HG02763 (cell line): Measurements from ENCODE around the gene HMGCR.

ENCODE experiments used
- ATAC-seq: cut with Tn5 transposase; IDR thresholded peaks from one replicate; pipeline ENCODE4 v1.9.1; 2021; ENCODE audit warnings: mild to moderate bottlenecking, moderate library complexity; ENCODE audit not compliant: unreplicated experiment

The HMGCR gene

DNA sequence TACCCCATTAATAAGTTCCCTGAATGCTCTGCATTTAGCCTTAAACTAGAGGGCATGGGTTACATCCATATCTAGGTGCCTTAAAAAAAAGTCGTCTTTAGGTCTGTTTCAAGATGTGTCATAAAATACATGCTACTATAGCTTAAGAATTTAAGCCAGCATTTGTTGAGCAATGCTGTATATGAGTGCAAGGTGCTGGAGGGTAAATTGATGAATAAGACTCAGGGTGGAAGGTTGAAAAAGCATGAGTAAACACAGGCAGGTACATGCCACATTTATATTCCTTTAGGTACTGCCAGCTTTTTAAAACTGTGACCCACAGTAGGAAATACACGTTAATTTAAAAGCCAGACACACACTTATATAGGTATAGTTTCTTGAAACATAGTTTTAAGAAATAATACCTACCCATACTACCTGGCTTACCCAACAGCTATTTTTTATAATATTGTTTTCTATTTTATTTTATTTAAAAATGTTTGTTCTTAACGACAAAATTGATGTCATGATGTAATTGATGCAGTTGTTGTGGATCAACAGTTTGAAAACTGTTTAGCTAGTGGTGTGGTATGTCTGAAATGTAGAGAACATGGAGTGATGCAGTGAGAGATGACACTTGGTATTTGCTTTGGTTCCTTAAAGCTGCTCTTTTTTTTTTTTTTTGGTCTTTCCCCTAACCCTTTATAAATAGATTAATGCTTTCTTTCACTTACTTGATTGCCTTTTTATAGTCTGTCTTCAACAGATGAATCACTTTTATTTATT, 3.9 kb downstream of the HMGCR start:
- no peak for ATAC-seq

DNA sequence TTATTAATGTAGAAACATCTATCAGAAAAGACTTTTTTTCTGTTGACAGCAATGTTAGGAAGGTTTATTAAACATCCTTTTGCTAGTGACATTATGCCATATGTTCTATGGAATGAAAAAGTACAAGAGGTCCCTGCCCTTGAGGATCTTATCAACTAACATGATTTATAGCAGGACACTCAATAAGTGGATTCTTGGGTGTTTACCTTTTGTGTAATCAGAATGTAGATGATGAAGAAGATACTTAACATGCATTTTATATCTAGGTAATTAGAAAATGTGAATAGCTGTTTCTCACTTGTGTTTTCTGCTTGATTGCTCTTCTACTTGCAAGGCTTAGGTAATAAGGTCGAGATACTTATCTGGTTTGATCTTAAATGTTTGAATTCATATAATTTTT, 4.9 kb downstream of the HMGCR start:
- ATAC-seq, result no peak

DNA sequence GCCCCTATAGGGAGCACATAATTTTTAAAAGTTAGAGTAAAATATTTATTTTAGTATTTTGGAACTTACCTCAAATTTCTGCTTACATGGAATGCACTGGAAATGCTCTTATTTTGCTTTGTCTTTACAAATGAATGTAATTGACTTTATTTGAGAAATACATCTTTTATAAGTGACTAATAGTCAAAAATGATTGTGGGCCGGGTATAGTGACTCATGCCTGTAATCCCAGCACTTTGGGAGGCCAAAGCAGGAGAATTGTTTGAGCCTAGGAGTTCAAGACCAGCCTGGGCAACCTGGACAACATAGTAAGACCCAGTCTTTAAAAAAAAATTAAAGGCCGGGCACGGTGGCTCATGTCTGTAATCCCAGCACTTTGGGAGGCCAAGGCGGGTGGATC, 5.8 kb downstream of the HMGCR start:
- no peak for ATAC-seq

DNA sequence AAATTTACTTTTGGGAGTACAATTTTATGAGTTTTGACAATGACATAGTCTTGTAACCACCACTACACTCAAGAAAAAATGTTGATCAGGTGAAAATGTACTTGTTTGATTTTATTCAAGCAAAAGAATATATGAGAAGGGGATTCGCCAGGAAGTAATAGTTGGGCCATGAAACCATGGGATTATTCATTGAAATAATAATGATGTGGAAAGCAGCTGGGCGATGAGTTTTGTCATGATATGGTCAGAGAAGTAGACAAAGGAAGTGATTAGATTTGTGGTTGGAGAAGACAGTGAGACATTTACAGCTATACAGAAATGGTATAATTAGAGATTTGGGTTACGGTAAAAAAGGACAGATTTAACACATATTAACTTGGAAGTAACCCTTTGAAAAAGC, 11.2 kb downstream of the HMGCR start:
- no peak for ATAC-seq

DNA sequence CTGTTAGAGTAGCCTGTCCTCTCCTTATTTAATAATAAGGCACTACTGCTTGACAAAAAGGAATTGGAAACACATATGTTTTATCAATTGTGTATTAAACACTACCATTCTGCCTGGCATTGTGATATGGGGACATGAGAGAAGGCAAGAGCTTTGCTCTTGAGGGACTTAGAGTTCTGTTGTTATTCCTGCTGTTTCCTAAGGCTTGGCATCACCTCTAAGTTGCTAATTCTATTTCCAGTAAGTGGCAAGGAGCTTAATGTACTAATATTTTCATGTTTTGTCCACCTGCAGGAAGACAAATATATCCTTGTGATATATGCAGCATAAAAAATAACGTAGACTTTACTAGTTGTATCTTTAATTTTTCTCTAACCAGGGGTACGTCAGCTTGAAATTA, 12.6 kb downstream of the HMGCR start:
- ATAC-seq, result no peak

DNA sequence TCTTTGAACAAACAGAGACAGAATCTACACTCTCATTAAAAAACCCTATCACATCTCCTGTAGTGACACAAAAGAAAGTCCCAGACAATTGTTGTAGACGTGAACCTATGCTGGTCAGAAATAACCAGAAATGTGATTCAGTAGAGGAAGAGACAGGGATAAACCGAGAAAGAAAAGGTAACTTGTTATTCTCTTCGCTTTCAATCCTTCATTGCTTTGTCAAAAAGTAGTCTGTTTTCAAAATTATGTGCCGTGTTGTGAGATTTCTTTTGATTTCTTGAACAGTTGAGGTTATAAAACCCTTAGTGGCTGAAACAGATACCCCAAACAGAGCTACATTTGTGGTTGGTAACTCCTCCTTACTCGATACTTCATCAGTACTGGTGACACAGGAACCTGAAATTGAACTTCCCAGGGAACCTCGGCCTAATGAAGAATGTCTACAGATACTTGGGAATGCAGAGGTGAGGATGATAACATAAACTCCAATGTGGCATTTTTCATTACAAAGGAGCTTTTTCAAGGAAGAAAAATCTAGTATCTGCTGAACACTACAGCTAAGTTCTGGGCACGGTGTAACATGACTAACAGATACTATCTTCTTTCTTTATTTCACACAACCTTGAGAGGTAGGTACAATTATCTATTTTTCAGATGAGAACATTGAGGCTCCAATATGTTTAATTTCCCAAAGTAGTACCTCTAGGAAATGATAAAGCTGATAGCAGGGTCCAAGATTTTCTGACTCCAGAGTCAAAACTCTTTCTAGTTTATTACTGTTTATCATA, 14.3 kb downstream of the HMGCR start:
- ATAC-seq, result no peak

DNA sequence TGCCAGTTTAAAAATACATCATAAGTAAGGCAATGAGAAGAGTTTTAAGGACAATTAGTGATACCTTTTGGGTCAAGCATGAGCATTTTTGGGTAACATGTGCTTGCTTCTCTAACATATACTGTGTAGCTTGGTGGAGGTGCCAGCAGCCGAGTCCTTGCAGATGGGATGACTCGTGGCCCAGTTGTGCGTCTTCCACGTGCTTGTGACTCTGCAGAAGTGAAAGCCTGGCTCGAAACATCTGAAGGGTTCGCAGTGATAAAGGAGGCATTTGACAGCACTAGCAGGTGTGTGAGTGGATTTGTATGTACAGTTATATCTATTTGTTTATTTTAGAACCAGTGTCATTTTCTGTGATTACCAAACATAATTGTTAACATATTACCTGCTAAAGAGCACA, 18.2 kb downstream of the HMGCR start:
- no peak for ATAC-seq

DNA sequence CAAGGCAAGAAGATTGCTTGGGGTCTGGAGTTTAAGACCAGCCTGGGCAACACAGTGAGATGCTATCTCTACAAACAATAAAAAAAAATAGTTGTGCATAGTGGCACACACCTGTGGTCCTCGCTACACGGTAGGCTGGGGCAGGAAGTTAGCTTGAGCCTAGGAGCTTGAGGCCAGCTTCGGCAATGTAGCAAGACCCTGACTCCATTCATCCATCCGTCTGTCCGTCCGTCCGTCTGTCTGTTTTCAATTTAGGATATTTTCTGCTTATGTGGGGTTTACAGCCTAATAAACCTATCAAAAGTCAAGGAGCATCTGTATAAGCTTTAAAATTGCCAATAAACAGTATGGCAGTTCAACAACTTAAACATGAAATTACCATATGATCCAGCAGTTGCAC, 19.7 kb downstream of the HMGCR start:
- ATAC-seq, result no peak

DNA sequence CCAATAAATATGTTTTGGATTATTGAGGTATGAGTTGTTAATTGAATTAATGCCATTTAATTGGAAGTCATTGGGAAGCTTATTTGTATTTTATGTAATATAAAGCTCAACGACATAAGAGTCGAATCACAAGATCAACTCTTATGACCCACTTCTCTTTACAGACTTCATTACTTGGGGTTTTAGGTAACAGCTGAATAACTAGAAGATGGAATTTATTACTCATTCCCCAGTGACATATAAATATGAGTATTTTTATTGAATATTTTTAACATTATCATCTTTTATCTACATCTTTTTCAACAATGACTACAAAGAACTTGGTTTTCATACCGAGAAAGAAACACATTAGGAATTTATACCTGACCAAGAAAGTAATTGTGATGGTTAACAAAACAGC, 21.1 kb downstream of the HMGCR start:
- ATAC-seq, result no peak

DNA sequence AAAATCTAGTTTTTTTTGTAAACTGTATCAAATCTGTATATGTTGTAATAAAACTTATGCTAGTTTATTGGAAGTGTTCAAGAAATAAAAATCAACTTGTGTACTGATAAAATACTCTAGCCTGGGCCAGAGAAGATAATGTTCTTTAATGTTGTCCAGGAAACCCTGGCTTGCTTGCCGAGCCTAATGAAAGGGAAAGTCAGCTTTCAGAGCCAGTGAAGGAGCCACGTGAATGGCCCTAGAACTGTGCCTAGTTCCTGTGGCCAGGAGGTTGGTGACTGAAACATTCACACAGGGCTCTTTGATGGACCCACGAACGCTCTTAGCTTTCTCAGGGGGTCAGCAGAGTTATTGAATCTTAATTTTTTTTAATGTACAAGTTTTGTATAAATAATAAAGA, 24.3 kb downstream of the HMGCR start:
- ATAC-seq, result no peak

DNA sequence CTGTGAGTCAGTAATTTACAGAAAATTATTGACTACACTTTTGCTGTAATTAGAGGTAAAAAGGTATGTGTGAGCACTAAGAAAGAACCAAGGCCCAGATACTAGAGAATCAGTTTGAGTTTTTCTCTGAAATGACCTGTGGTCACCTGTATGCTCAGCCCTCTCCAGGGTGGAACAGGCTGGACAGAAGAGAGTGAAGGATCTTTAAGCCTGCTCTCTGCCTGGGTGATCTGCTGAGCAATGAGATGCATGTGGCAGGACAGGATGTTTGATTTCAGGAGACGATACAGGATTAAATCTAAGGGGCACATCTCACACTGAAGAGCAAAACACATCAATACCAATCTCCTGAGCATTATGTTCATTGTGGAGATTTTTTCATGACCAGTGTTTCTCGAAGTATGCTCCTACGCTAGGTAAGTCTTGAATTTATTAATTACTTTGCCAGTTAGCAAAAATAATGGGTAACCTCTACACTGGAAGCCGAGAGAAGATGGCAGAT, 25.5 kb downstream of the HMGCR start:
- no peak for ATAC-seq

DNA sequence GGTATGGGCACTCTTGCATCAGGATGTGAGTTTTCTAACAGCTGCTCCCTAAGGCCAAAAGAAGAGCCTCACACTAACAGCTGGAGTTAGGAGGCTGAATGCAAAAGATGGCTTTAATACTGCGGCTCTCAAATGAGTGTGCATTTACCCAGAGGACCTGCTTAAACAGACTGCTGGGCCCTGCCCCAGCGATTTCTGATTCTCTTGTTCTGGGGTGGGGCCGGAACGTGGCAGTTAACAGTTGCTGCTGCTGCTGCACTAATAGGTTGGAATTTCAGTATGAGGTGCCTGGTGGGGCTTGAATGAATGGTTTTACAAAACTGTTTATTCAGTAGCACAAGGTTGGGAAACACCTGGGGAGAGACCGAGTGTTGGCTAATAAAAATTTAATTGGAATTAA, 26.1 kb downstream of the HMGCR start:
- ATAC-seq, result no peak

DNA sequence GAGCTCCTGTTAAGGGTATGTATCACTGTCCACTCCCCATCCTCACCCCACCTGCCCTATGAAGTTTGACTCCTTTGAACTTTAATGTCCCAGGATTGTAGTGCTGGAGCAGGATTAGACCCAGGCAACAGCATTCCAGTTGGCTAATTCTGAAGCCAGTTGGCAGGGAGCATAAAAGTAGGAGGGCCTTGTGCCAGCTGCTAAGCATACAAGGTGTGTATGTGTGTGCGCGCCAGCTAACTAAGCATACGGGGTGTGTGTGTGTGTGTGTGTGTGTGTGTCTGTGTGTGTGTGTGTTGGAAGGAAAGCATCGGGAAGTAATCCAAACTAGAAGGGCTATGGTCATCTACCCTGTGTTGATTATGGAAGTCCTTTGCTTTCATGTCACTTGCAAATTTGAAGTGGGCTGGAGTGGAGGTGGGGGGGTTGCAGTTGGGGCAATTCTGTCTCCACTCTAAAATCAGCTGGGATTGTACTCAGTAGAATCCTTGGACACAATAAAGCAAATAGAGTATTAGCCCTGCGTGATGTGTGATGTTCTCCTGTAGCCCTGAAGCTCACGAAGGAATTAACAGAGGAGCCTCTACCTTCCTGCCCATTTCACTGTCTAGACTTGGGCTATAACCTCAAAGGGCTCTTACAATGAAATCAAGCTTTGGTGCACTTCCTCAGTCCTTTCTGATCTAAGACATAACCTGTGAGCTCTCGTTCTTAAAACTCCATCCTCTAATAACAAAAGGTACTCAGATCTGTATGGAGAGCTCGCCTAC, 26.9 kb downstream of the HMGCR start:
- no peak for ATAC-seq

DNA sequence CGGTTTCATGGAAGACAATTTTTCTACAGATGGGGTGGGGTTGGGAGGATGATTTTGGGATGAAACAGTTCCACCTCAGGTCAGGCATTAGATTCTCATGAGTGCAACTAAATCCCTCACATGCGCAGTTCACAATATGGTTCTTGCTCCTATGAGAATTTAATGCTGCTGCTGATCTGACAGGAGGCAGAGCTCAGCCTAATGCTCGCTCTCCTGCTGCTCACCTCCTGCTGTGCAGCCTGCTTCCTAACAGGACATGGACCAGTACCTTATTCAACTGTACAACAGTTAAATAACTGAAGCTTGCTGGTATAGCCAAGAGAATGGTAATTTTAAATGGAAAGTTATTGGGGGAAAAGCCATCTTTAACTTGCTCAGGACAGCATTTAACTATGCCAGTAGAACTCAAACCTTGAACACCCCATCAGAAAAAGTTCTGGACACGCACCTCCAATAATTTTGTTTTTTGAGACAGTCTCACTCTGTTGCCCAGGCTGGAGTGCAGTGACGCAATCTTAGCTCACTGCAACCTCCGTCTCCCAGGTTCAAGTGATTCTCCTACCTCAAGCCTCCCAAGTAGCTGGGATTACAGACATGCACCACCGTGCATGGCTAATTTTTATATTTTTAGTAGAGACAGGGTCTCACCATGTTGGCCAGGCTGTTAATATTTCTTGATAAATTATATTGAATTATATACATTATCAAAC, 27.7 kb downstream of the HMGCR start:
- ATAC-seq, result no peak

DNA sequence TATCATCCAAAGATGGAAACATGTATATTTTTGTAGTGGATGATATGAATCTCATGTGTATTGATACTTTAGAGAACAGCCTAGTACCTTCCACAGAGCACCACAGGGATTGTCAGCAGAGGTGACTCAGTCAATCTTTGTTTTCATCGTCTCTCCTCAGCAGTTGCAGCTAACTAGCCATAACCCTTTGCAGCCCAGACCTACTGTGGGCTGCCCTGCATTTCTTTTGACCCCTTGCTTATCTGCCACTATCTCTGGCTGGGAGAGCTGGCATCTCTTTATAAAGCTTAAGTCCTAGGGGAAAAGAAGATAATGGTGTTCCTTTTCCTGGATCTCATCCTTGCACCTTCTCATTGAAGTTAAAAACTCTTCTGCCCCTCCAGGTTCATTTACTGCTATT, 28.7 kb downstream of the HMGCR start:
- no peak for ATAC-seq

DNA sequence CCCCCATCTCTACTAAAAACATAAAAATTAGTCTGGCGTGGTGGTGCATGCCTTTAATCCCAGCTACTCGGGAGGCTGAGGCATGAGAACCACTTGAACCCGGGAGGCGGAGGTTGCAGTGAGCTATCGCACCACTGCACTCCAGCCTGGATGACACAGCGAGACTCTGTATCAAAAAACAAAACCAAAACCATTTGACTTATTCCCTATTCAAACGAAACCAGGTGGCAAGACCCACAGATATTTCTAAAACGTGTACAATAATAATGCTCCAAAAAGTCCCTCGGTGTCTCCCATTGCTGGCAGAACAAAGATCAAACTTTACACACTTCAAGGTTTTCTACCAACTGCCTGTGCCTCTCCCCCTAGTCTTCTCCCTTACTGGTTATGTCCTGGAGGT, 29.8 kb downstream of the HMGCR start:
- peak; percentile 75 for ATAC-seq

DNA sequence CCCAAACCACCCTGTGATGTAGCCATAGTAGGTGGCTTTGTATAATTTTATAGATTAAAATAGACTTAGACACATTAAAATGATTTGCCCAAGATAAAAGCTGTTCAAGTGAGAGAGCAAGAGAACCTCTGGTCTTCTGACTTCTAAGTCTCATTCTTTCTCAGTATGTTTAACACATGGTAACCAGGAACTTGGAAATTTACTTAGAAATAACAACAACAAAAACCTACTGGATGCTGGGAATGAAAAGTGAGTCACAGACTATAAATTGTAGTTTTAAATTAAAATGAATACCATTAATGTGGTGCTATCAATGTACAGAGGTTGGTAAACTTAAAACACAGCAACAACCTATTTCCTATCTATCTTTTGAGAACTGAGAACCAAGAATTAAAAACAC, 30.4 kb downstream of the HMGCR start:
- ATAC-seq, result no peak

DNA sequence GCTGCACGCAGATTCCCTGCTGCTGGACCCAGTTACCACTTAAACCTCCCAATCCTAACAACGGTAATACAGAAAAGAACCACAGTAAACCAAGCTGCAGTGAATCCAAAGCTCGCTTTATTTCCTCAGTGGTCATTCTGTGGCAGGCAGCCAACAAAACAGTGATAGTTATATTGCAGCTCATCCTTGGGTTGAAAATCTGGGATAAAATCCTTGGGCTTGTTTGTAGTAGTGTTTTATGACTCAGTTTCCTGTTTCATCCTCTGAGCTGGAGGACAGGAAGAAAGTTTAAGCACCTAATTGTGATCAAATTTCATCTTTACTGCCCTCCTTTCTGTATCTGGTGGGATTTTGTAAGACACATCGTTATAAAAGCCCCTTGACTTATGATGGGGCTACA, 31.4 kb downstream of the HMGCR start:
- no peak for ATAC-seq

DNA sequence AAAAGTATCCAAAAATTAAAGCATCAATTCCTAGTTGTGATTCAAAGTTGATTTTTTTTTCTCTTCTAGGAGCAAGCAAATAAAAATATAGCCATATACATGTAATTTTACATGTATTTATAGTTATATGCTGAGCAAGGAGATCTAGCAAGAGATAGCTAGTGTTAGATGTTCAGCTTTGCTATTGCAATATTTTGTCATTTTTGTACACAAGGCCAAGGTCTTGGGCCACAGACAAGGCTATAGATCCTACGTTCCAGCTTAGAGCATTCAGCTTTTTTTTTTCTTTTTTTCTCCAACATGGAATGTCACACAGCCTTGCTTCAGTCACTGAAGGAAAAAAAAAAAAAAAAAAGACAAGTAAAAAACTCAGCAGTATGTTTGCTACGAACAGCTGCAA, 36.8 kb downstream of the HMGCR start:
- ATAC-seq, result no peak

DNA sequence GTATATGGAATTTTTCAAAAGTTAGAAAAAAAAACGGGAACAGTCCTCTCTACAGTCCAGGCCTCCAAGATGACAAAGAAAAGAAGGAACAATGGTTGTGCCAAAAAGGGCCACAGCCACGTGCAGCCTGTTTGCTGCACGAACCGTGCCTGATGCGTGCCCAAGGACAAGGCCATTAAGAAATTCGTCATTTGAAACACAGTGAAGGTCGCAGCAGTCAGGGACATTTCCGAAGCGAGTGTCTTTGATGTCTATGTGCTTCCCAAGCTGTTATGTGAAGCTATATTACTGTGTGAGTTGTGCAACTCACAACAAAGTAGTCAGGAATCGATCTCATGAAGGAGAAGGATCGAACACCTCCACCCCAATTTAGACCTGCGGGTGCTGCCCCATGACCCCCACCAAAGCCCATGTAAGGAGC, 37.4 kb downstream of the HMGCR start:
- ATAC-seq, result no peak

DNA sequence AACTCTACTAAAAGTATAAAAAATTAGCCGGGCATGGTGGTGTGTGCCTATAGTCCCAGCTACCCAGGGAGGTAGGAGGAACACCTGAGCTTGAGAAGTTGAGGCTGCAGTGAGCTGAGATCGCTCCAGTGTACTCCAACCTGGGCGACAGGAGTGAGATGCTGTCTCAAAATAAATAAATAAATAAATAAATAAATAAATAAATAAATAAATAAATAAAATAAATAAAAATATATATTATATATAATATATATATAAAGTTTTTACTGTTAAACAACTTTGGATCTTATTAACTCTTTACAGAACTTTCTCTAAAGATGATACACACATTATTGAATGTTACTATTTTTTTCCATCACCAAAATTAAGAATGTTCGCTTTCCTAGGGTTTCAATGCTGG, 38.4 kb downstream of the HMGCR start:
- no peak for ATAC-seq
